Lower leg skin (tissue), 3 donors: ENCODE measurements around the gene PDCL3.

Experiments
- CTCF ChIP-seq, 3 donors: fragments of 450-650 bp; IDR thresholded peaks; one replicate each; pipeline ENCODE4 v1.5.1; 2016; ENCODE audit warnings: antibody characterized with exemption in 3 of 3, mild to moderate bottlenecking in 3 of 3, moderate library complexity in 2 of 3
- POLR2A ChIP-seq, 2 donors: fragments of 450-650 bp; IDR thresholded peaks; one replicate each; pipeline ENCODE4 v1.6.1; 2016 to 2017; ENCODE audit warnings: antibody characterized with exemption in 2 of 2, mild to moderate bottlenecking in 1 of 2, moderate library complexity in 1 of 2

GRCh38 chr2:100623930-100624329, 61.1 kb downstream of the PDCL3 start:
- TF ChIP-seq CTCF (IDR thresholded peaks at IDR 0.05), result no peak
- no peak for TF ChIP-seq POLR2A (IDR thresholded peaks at IDR 0.05)
